ENCODE results near the gene SKI. TPM values are rescaled to one million over a fixed set of nuclear protein-coding genes. Genes with fewer than 3 reads are reported as not detected.

The SKI gene
- total and polyA plus RNA-seq, 4 donors, result 17.1 to 90.7 (median 40.7) TPM

GRCh38 chr1:2251363-2251762 lies 23.2 kb downstream of the SKI start:
- DNase-seq (no peak), ATAC-seq (ENCODE audit: insufficient read depth, low FRiP score) (no peak)
- Histone ChIP-seq H3K27me3 (ENCODE audit: control insufficient read depth in 3 of 3, insufficient read depth in 3 of 3, low read length in 2 of 3) (no peaks in the 10 kb centered on the region), H3K4me1 (ENCODE audit: control insufficient read depth in 5 of 5, insufficient read depth in 5 of 5, low read length in 5 of 5) (peaks cover 7 to 74% (median 42%) of the 10 kb centered on the region in 5 donors), H3K36me3 (ENCODE audit: control insufficient read depth in 4 of 4, insufficient read depth in 4 of 4, low read length in 4 of 4) (peaks cover 0 to 8% (median 3%) of the 10 kb centered on the region in 4 donors), H3K4me3 (no peak overlapping the region), H3K27ac (ENCODE audit: low read depth in 1 of 2, low read length in 1 of 2) (no peak overlapping the region), H3K9ac (ENCODE audit: insufficient read depth in 1 of 2, low read length in 2 of 2) (no peak overlapping the region), H3K9me3 (ENCODE audit: control insufficient read depth in 4 of 4, insufficient read depth in 3 of 4, low read length in 3 of 4) (peaks cover 0 to 5% (median 1%) of the 10 kb centered on the region in 4 donors)
- 85 to 93% methylated on average over 14 of the region's 14 CpGs for WGBS, 2 donors
- TF ChIP-seq CTCF (IDR thresholded peaks at IDR 0.05; ENCODE audit: control extremely low read depth, extremely low read depth), result no peak

GRCh38 chr1:2251786-2252185 lies 23.7 kb downstream of the SKI start:
- Histone ChIP-seq H3K9ac (ENCODE audit: insufficient read depth in 1 of 2, low read length in 2 of 2) (no peak overlapping the region), H3K9me3 (ENCODE audit: control insufficient read depth in 4 of 4, insufficient read depth in 3 of 4, low read length in 3 of 4) (peaks cover 0 to 5% (median 1%) of the 10 kb centered on the region in 4 donors), H3K36me3 (ENCODE audit: control insufficient read depth in 4 of 4, insufficient read depth in 4 of 4, low read length in 4 of 4) (peaks cover 0 to 8% (median 3%) of the 10 kb centered on the region in 4 donors), H3K27ac (ENCODE audit: low read depth in 1 of 2, low read length in 1 of 2) (no peak overlapping the region), H3K4me3 (no peak overlapping the region), H3K4me1 (ENCODE audit: control insufficient read depth in 5 of 5, insufficient read depth in 5 of 5, low read length in 5 of 5) (peaks cover 5 to 74% (median 42%) of the 10 kb centered on the region in 5 donors), H3K27me3 (ENCODE audit: control insufficient read depth in 3 of 3, insufficient read depth in 3 of 3, low read length in 2 of 3) (no peaks in the 10 kb centered on the region)
- 62 to 78% methylated on average over 17 of the region's 17 CpGs for WGBS, 2 donors
- no peak for DNase-seq
- no peak for TF ChIP-seq CTCF (IDR thresholded peaks at IDR 0.05; ENCODE audit: control extremely low read depth, extremely low read depth)
- ATAC-seq (ENCODE audit: insufficient read depth, low FRiP score), result no peak

- no peak overlapping the region for H3K9ac ChIP-seq (ENCODE audit: insufficient read depth in 1 of 2, low read length in 2 of 2)
- H3K4me3 ChIP-seq, result no peak overlapping the region
- peaks cover 5 to 73% (median 39%) of the 10 kb centered on the region in 5 donors for H3K4me1 ChIP-seq (ENCODE audit: control insufficient read depth in 5 of 5, insufficient read depth in 5 of 5, low read length in 5 of 5)
- DNase-seq (no peak), ATAC-seq (ENCODE audit: insufficient read depth, low FRiP score) (no peak)
- no peak for TF ChIP-seq CTCF (IDR thresholded peaks at IDR 0.05; ENCODE audit: control extremely low read depth, extremely low read depth)
- WGBS, 2 donors, result 85% methylated on average over 17 of the region's 17 CpGs
- H3K36me3 ChIP-seq (ENCODE audit: control insufficient read depth in 4 of 4, insufficient read depth in 4 of 4, low read length in 4 of 4), result peaks cover 0 to 8% (median 3%) of the 10 kb centered on the region in 4 donors
- H3K9me3 ChIP-seq (ENCODE audit: control insufficient read depth in 4 of 4, insufficient read depth in 3 of 4, low read length in 3 of 4), result peaks cover 0 to 5% (median 1%) of the 10 kb centered on the region in 4 donors
- H3K27me3 ChIP-seq (ENCODE audit: control insufficient read depth in 3 of 3, insufficient read depth in 3 of 3, low read length in 2 of 3), result no peaks in the 10 kb centered on the region
- H3K27ac ChIP-seq (ENCODE audit: low read depth in 1 of 2, low read length in 1 of 2), result no peak overlapping the region
Measured at GRCh38 chr1:2252423-2252822, 24.3 kb downstream of the SKI start.
